T-cell (primary cell): ENCODE data around the gene RIMKLA. TPM values are rescaled to one million over a fixed set of nuclear protein-coding genes. Genes with fewer than 3 reads are reported as not detected.
A peak's percentile ranks its signal among the peaks of the same experiment; 100 is the strongest.

Experiments used
- ATAC-seq, 4 experiments: fragments of 200-7000 bp in 3 of 4; fragments of 150-1000 bp in 1 of 4; cut with Tn5 transposase; replicated peaks in 1 of 4; 1 replicate in 3 of 4; 2 replicates in 1 of 4; pipeline ENCODE4 v1.10.0; 2021; ENCODE audit warnings: moderate library complexity in 3 of 4, mild to moderate bottlenecking in 2 of 4, moderate number of reproducible peaks in 1 of 4
- CTCF ChIA-PET, 2 donors: fragments of 300-600 bp; sonication (Branson Sonifier 250); formaldehyde crosslinking; loops; one replicate each; lab custom pipeline; 2022; ENCODE audit warnings: antibody characterized with exemption in 2 of 2; lab: Charles Lee
- POLR2A ChIA-PET, 2 donors: fragments of 300-600 bp; sonication (Branson Sonifier 250); formaldehyde crosslinking; loops; one replicate each; lab custom pipeline; 2022; ENCODE audit warnings: antibody characterized with exemption in 2 of 2; lab: Charles Lee
- DNase-seq, 35 experiments: peaks; one replicate each; pipeline versions ENCODE4 v3.0.0 to v3.0.0-alpha.2; 2013 to 2023
- H3K27ac ChIP-seq: one replicate; pipeline ENCODE4 v1.5.1; 2013; ENCODE audit warnings: low read length
- H3K27me3 ChIP-seq, 2 experiments: replicated peaks in 1 of 2; 1 replicate in 1 of 2; 2 replicates in 1 of 2; pipeline versions ENCODE4 v1.6.1 to v1.7.0; 2013; ENCODE audit warnings: low read length in 1 of 2, mixed read lengths in 1 of 2; ENCODE audit not compliant: control insufficient read depth in 2 of 2, insufficient read depth in 2 of 2; ENCODE audit errors: extremely low read depth in 1 of 2
- H3K36me3 ChIP-seq, 2 donors: 1 replicate in 1 of 2; 2 replicates in 1 of 2; pipeline versions ENCODE4 v1.6.1 to v1.7.0; 2013; ENCODE audit warnings: low read length in 1 of 2; ENCODE audit not compliant: control insufficient read depth in 2 of 2, insufficient read depth in 1 of 2; ENCODE audit errors: extremely low read depth in 1 of 2
- H3K4me1 ChIP-seq, 2 experiments: 1 replicate in 1 of 2; 2 replicates in 1 of 2; pipeline versions ENCODE4 v1.6.1 to v1.7.0; 2013; ENCODE audit warnings: low read length in 2 of 2, mixed read lengths in 1 of 2; ENCODE audit not compliant: insufficient read depth in 2 of 2, control insufficient read depth in 1 of 2; ENCODE audit errors: extremely low read depth in 1 of 2
- H3K4me3 ChIP-seq, 2 donors: 1 replicate in 1 of 2; 2 replicates in 1 of 2; pipeline versions ENCODE4 v1.5.1 to v1.7.0; 2013; ENCODE audit warnings: mild to moderate bottlenecking in 2 of 2, low read length in 1 of 2, moderate library complexity in 1 of 2; ENCODE audit not compliant: control insufficient read depth in 1 of 2; ENCODE audit errors: extremely low read depth in 1 of 2
- H3K9me3 ChIP-seq: 2 replicates; pipeline ENCODE4 v1.7.0; 2013
- H3K27ac Mint-ChIP-seq, 2 donors: one replicate each; pipeline ENCODE4 v1.8.0; 2020 to 2021; ENCODE audit warnings: mild to moderate bottlenecking in 2 of 2, mixed read lengths in 2 of 2
- H3K27me3 Mint-ChIP-seq, 2 donors: one replicate each; pipeline ENCODE4 v1.8.0; 2021 to 2022; ENCODE audit warnings: mixed read lengths in 2 of 2
- H3K36me3 Mint-ChIP-seq: one replicate; pipeline ENCODE4 v1.8.0; 2021; ENCODE audit warnings: mixed read lengths
- H3K4me1 Mint-ChIP-seq, 3 donors: one replicate each; pipeline ENCODE4 v1.8.0; 2020 to 2022; ENCODE audit warnings: mixed read lengths in 3 of 3, mild to moderate bottlenecking in 1 of 3
- H3K4me3 Mint-ChIP-seq, 3 donors: one replicate each; pipeline ENCODE4 v1.8.0; 2020 to 2022; ENCODE audit warnings: mild to moderate bottlenecking in 3 of 3, mixed read lengths in 3 of 3, moderate library complexity in 3 of 3
- H3K9me3 Mint-ChIP-seq, 3 donors: one replicate each; pipeline ENCODE4 v1.8.0; 2020 to 2022; ENCODE audit warnings: mixed read lengths in 3 of 3
- WGBS: methylation state at CpG from one replicate; pipeline ENCODE4 v1.1.5; 2013; ENCODE audit warnings: missing lambda C conversion rate; ENCODE audit not compliant: insufficient coverage; 5-methylcytosine and 5-hydroxymethylcytosine counted together
- total RNA-seq, 35 experiments: library from RNA in 6 of 35; stranded (reverse) in 6 of 35; fragments of 120-200 nt in 1 of 35; gene quantifications; one replicate each; pipeline versions ENCODE4 v1.2.1 to v1.2.4 and lab custom pipeline; 2013 to 2026

Gene RIMKLA
- total RNA-seq, 5 donors from 2014 or later (not counting 1 experiment from before 2014, with no cell fraction given), result 0.06 to 0.35 (median 0.15) TPM; not detected in 1

- CTCF ChIA-PET, result no interaction called here
- DNase-seq, result no peak
- no peak overlapping the region for H3K27ac Mint-ChIP-seq
Observed at GRCh38 chr1:42368096-42368795, 12.3 kb upstream of the RIMKLA start.

GRCh38 chr1:42369471-42369870 lies 11.1 kb upstream of the RIMKLA start:
- Histone ChIP-seq H3K9me3 (no peaks in the 10 kb centered on the region), H3K4me3 (no peak overlapping the region), H3K27me3 (peaks cover 0 to under 1% of the 10 kb centered on the region in 2 experiments), H3K27ac (no peak overlapping the region), H3K36me3 (no peaks in the 10 kb centered on the region), H3K4me1 (no peaks in the 10 kb centered on the region)
- WGBS, result 100% methylated on average over 1 of the region's 1 CpG
- Mint-ChIP-seq H3K36me3 (no peaks in the 10 kb centered on the region), H3K4me3 (no peak overlapping the region), H3K27ac (no peak overlapping the region), H3K4me1 (no peaks in the 10 kb centered on the region), H3K9me3 (no peaks in the 10 kb centered on the region), H3K27me3 (peaks cover 14 to 25% of the 10 kb centered on the region in 2 donors)
- ChIA-PET POLR2A (no interaction called here), CTCF (no interaction called here)
- DNase-seq, result no peak
- no peak for ATAC-seq

More at GRCh38 chr1:42368096-42368795, 12.3 kb upstream of the RIMKLA start:
- ATAC-seq, result no peak
- Histone ChIP-seq H3K9me3 (no peaks in the 10 kb centered on the region), H3K36me3 (no peaks in the 10 kb centered on the region), H3K27ac (no peak overlapping the region), H3K27me3 (no peaks in the 10 kb centered on the region), H3K4me1 (no peaks in the 10 kb centered on the region), H3K4me3 (no peak overlapping the region)
- H3K36me3 Mint-ChIP-seq, result no peaks in the 10 kb centered on the region
- no peak overlapping the region for H3K4me3 Mint-ChIP-seq
- POLR2A ChIA-PET, result no interaction called here
- no peaks in the 10 kb centered on the region for H3K9me3 Mint-ChIP-seq
- no peaks in the 10 kb centered on the region for H3K4me1 Mint-ChIP-seq
- WGBS, result 71% methylated on average over 1 of the region's 7 CpGs
- peaks cover 14 to 23% of the 10 kb centered on the region in 2 donors for H3K27me3 Mint-ChIP-seq

- no peaks in the 10 kb centered on the region for H3K4me1 Mint-ChIP-seq
- CTCF ChIA-PET, result interaction anchor here in 1 of 2 donors (0.6 kb wide), 1 partner anchor 1418 kb away, joined by 3 read pairs; no protein-coding TSS in a partner anchor
Observed at GRCh38 chr1:42370876-42371549, 9.6 kb upstream of the RIMKLA start.

GRCh38 chr1:42372796-42373195 lies 7.8 kb upstream of the RIMKLA start:
- no peaks in the 10 kb centered on the region for H3K36me3 ChIP-seq

More at GRCh38 chr1:42370876-42371549, 9.6 kb upstream of the RIMKLA start:
- Histone ChIP-seq H3K4me3 (no peak overlapping the region), H3K27ac (no peak overlapping the region), H3K36me3 (no peaks in the 10 kb centered on the region), H3K4me1 (no peaks in the 10 kb centered on the region), H3K9me3 (no peaks in the 10 kb centered on the region), H3K27me3 (peaks cover 0 to 5% of the 10 kb centered on the region in 2 experiments)
- ATAC-seq, result no peak
- H3K27ac Mint-ChIP-seq, result no peak overlapping the region
- DNase-seq, result no peak
- POLR2A ChIA-PET, result no interaction called here
- no peak overlapping the region for H3K4me3 Mint-ChIP-seq
- no peaks in the 10 kb centered on the region for H3K36me3 Mint-ChIP-seq
- no peaks in the 10 kb centered on the region for H3K9me3 Mint-ChIP-seq
- H3K27me3 Mint-ChIP-seq, result peaks cover 14 to 25% of the 10 kb centered on the region in 2 donors

GRCh38 chr1:42379794-42380585 lies 602 bp upstream of the RIMKLA start:
- no peaks in the 10 kb centered on the region for H3K9me3 Mint-ChIP-seq
- H3K27me3 ChIP-seq, result peaks cover 9 to 19% of the 10 kb centered on the region in 2 experiments
- DNase-seq (peak in 4 of 35 experiments; percentile 1 to 6 (median 4)), ATAC-seq (peak in 2 of 4 experiments; percentile 46 to 58)
- H3K27ac ChIP-seq, result no peak overlapping the region
- CTCF ChIA-PET, result no interaction called here
- H3K36me3 ChIP-seq, result no peaks in the 10 kb centered on the region
- H3K27ac Mint-ChIP-seq, result no peak overlapping the region
- POLR2A ChIA-PET, result no interaction called here
- WGBS, result 3% methylated on average over 32 of the region's 34 CpGs
- no peaks in the 10 kb centered on the region for H3K36me3 Mint-ChIP-seq
- H3K4me1 ChIP-seq, result peaks cover 2 to 7% of the 10 kb centered on the region in 2 experiments
- peak overlapping the region in 1 of 2 donors; percentile 35 for H3K4me3 ChIP-seq
- peaks cover 41 to 48% of the 10 kb centered on the region in 2 donors for H3K27me3 Mint-ChIP-seq
- H3K9me3 ChIP-seq, result no peaks in the 10 kb centered on the region
- peak overlapping the region; percentile 74 to 78 (median 77) for H3K4me3 Mint-ChIP-seq
- H3K4me1 Mint-ChIP-seq, result peaks cover 0 to 13% (median 9%) of the 10 kb centered on the region in 3 donors

More at GRCh38 chr1:42372796-42373195, 7.8 kb upstream of the RIMKLA start:
- ChIA-PET CTCF (no interaction called here), POLR2A (no interaction called here)
- Histone ChIP-seq H3K9me3 (no peaks in the 10 kb centered on the region), H3K27me3 (peaks cover 3 to 7% of the 10 kb centered on the region in 2 experiments), H3K4me3 (no peak overlapping the region), H3K4me1 (no peaks in the 10 kb centered on the region), H3K27ac (no peak overlapping the region)
- Mint-ChIP-seq H3K36me3 (no peaks in the 10 kb centered on the region), H3K9me3 (no peaks in the 10 kb centered on the region), H3K4me3 (no peak overlapping the region), H3K4me1 (no peaks in the 10 kb centered on the region), H3K27ac (no peak overlapping the region), H3K27me3 (peaks cover 21 to 30% of the 10 kb centered on the region in 2 donors)
- no CpG with 5 or more reads among the region's 2 CpGs for WGBS
- ATAC-seq (no peak), DNase-seq (no peak)

- Histone ChIP-seq H3K27ac (no peak overlapping the region), H3K4me1 (peaks cover 2 to 7% of the 10 kb centered on the region in 2 experiments), H3K36me3 (no peaks in the 10 kb centered on the region), H3K27me3 (peaks cover 9 to 22% of the 10 kb centered on the region in 2 experiments), H3K4me3 (peak overlapping the region; percentile 23 to 60), H3K9me3 (no peaks in the 10 kb centered on the region)
- ChIA-PET POLR2A (no interaction called here), CTCF (no interaction called here)
- Mint-ChIP-seq H3K27me3 (peaks cover 42 to 49% of the 10 kb centered on the region in 2 donors), H3K36me3 (no peaks in the 10 kb centered on the region), H3K4me1 (peaks cover 0 to 13% (median 9%) of the 10 kb centered on the region in 3 donors), H3K27ac (no peak overlapping the region), H3K9me3 (no peaks in the 10 kb centered on the region), H3K4me3 (peak overlapping the region; percentile 44 to 68 (median 67))
- ATAC-seq (no peak), DNase-seq (no peak)
- 0% methylated on average over 4 of the region's 8 CpGs for WGBS
Observed at GRCh38 chr1:42381280-42381673, 685 bp downstream of the RIMKLA start.
